ENCODE results near the gene GFM1.

- TF ChIP-seq, protein P1, sequence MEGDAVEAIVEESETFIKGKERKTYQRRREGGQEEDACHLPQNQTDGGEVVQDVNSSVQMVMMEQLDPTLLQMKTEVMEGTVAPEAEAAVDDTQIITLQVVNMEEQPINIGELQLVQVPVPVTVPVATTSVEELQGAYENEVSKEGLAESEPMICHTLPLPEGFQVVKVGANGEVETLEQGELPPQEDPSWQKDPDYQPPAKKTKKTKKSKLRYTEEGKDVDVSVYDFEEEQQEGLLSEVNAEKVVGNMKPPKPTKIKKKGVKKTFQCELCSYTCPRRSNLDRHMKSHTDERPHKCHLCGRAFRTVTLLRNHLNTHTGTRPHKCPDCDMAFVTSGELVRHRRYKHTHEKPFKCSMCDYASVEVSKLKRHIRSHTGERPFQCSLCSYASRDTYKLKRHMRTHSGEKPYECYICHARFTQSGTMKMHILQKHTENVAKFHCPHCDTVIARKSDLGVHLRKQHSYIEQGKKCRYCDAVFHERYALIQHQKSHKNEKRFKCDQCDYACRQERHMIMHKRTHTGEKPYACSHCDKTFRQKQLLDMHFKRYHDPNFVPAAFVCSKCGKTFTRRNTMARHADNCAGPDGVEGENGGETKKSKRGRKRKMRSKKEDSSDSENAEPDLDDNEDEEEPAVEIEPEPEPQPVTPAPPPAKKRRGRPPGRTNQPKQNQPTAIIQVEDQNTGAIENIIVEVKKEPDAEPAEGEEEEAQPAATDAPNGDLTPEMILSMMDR (IDR thresholded peaks at IDR 0.05): no peak
- no peak for TF ChIP-seq POLR2A (IDR thresholded peaks at IDR 0.05)
These were observed 16.4 kb downstream of the GFM1 start for GRCh38 chr3:158660711-158661110.
